Measurements from ENCODE around the gene C12orf43.

C12orf43 gene

GRCh38 chr12:121022713-121023112 is 6.4 kb upstream of the C12orf43 start:
- Histone ChIP-seq H3K4me1 (ENCODE audit: control insufficient read depth, insufficient read depth, low read length) (no peaks in the 10 kb centered on the region), H3K27me3 (ENCODE audit: control insufficient read depth, insufficient read depth, low read length) (no peaks in the 10 kb centered on the region), H3K27ac (ENCODE audit: low read depth, low read length) (no peak overlapping the region), H3K36me3 (ENCODE audit: control insufficient read depth, insufficient read depth, low read length) (no peaks in the 10 kb centered on the region), H3K9ac (ENCODE audit: low read length) (no peak overlapping the region), H3K4me3 (ENCODE audit: low read length) (no peak overlapping the region)

- no peak overlapping the region for H3K9ac ChIP-seq (ENCODE audit: low read length)
Measured at GRCh38 chr12:121021754-121022153, 5.5 kb upstream of the C12orf43 start.

GRCh38 chr12:121018860-121019617 is 2.8 kb upstream of the C12orf43 start:
- Histone ChIP-seq H3K4me1 (ENCODE audit: control insufficient read depth, insufficient read depth, low read length) (peaks cover 4% of the 10 kb centered on the region), H3K4me3 (ENCODE audit: low read length) (no peak overlapping the region), H3K27me3 (ENCODE audit: control insufficient read depth, insufficient read depth, low read length) (no peaks in the 10 kb centered on the region), H3K9ac (ENCODE audit: low read length) (no peak overlapping the region), H3K36me3 (ENCODE audit: control insufficient read depth, insufficient read depth, low read length) (no peaks in the 10 kb centered on the region), H3K27ac (ENCODE audit: low read depth, low read length) (no peak overlapping the region)

More at GRCh38 chr12:121021754-121022153, 5.5 kb upstream of the C12orf43 start:
- Histone ChIP-seq H3K4me1 (ENCODE audit: control insufficient read depth, insufficient read depth, low read length) (no peaks in the 10 kb centered on the region), H3K4me3 (ENCODE audit: low read length) (no peak overlapping the region), H3K27ac (ENCODE audit: low read depth, low read length) (no peak overlapping the region), H3K36me3 (ENCODE audit: control insufficient read depth, insufficient read depth, low read length) (no peaks in the 10 kb centered on the region), H3K27me3 (ENCODE audit: control insufficient read depth, insufficient read depth, low read length) (no peaks in the 10 kb centered on the region)

- no peak overlapping the region for H3K9ac ChIP-seq (ENCODE audit: low read length)
- peaks cover 4% of the 10 kb centered on the region for H3K4me1 ChIP-seq (ENCODE audit: control insufficient read depth, insufficient read depth, low read length)
- peaks cover 2% of the 10 kb centered on the region for H3K36me3 ChIP-seq (ENCODE audit: control insufficient read depth, insufficient read depth, low read length)
- H3K4me3 ChIP-seq (ENCODE audit: low read length) = no peak overlapping the region
- H3K27ac ChIP-seq (ENCODE audit: low read depth, low read length) = no peak overlapping the region
- no peaks in the 10 kb centered on the region for H3K27me3 ChIP-seq (ENCODE audit: control insufficient read depth, insufficient read depth, low read length)
Measured at GRCh38 chr12:121017966-121018491, 1.7 kb upstream of the C12orf43 start.

GRCh38 chr12:121013715-121014114 is 2.6 kb downstream of the C12orf43 start:
- Histone ChIP-seq H3K36me3 (ENCODE audit: control insufficient read depth, insufficient read depth, low read length) (peaks cover 14% of the 10 kb centered on the region), H3K27ac (ENCODE audit: low read depth, low read length) (no peak overlapping the region), H3K4me3 (ENCODE audit: low read length) (no peak overlapping the region), H3K9ac (ENCODE audit: low read length) (no peak overlapping the region), H3K4me1 (ENCODE audit: control insufficient read depth, insufficient read depth, low read length) (peaks cover 4% of the 10 kb centered on the region), H3K27me3 (ENCODE audit: control insufficient read depth, insufficient read depth, low read length) (no peaks in the 10 kb centered on the region)

GRCh38 chr12:121011820-121012219 is 4.5 kb downstream of the C12orf43 start:
- H3K36me3 ChIP-seq (ENCODE audit: control insufficient read depth, insufficient read depth, low read length) = peaks cover 16% of the 10 kb centered on the region
- H3K9ac ChIP-seq (ENCODE audit: low read length) = no peak overlapping the region

GRCh38 chr12:121010860-121011259 is 5.4 kb downstream of the C12orf43 start:
- Histone ChIP-seq H3K9ac (ENCODE audit: low read length) (no peak overlapping the region), H3K4me3 (ENCODE audit: low read length) (no peak overlapping the region), H3K4me1 (ENCODE audit: control insufficient read depth, insufficient read depth, low read length) (peaks cover 3% of the 10 kb centered on the region), H3K27ac (ENCODE audit: low read depth, low read length) (no peak overlapping the region), H3K36me3 (ENCODE audit: control insufficient read depth, insufficient read depth, low read length) (peaks cover 18% of the 10 kb centered on the region), H3K27me3 (ENCODE audit: control insufficient read depth, insufficient read depth, low read length) (no peaks in the 10 kb centered on the region)

More at GRCh38 chr12:121011820-121012219, 4.5 kb downstream of the C12orf43 start:
- Histone ChIP-seq H3K27me3 (ENCODE audit: control insufficient read depth, insufficient read depth, low read length) (no peaks in the 10 kb centered on the region), H3K4me1 (ENCODE audit: control insufficient read depth, insufficient read depth, low read length) (peaks cover 4% of the 10 kb centered on the region), H3K4me3 (ENCODE audit: low read length) (no peak overlapping the region), H3K27ac (ENCODE audit: low read depth, low read length) (no peak overlapping the region)

- no peaks in the 10 kb centered on the region for H3K4me1 ChIP-seq (ENCODE audit: control insufficient read depth, insufficient read depth, low read length)
Measured at GRCh38 chr12:121009741-121010140, 6.5 kb downstream of the C12orf43 start.

GRCh38 chr12:121008347-121009098 is 7.8 kb downstream of the C12orf43 start:
- H3K27me3 ChIP-seq (ENCODE audit: control insufficient read depth, insufficient read depth, low read length) = no peaks in the 10 kb centered on the region
- peaks cover 23% of the 10 kb centered on the region for H3K36me3 ChIP-seq (ENCODE audit: control insufficient read depth, insufficient read depth, low read length)
- no peaks in the 10 kb centered on the region for H3K4me1 ChIP-seq (ENCODE audit: control insufficient read depth, insufficient read depth, low read length)
- no peak overlapping the region for H3K9ac ChIP-seq (ENCODE audit: low read length)
- H3K27ac ChIP-seq (ENCODE audit: low read depth, low read length) = no peak overlapping the region
- H3K4me3 ChIP-seq (ENCODE audit: low read length) = no peak overlapping the region

More at GRCh38 chr12:121009741-121010140, 6.5 kb downstream of the C12orf43 start:
- H3K27ac ChIP-seq (ENCODE audit: low read depth, low read length) = no peak overlapping the region
- H3K9ac ChIP-seq (ENCODE audit: low read length) = no peak overlapping the region
- H3K4me3 ChIP-seq (ENCODE audit: low read length) = no peak overlapping the region
- H3K27me3 ChIP-seq (ENCODE audit: control insufficient read depth, insufficient read depth, low read length) = no peaks in the 10 kb centered on the region
- H3K36me3 ChIP-seq (ENCODE audit: control insufficient read depth, insufficient read depth, low read length) = peaks cover 18% of the 10 kb centered on the region

- Histone ChIP-seq H3K27me3 (ENCODE audit: control insufficient read depth, insufficient read depth, low read length) (no peaks in the 10 kb centered on the region), H3K9ac (ENCODE audit: low read length) (no peak overlapping the region), H3K36me3 (ENCODE audit: control insufficient read depth, insufficient read depth, low read length) (peaks cover 12% of the 10 kb centered on the region), H3K4me1 (ENCODE audit: control insufficient read depth, insufficient read depth, low read length) (no peaks in the 10 kb centered on the region), H3K4me3 (ENCODE audit: low read length) (no peak overlapping the region), H3K27ac (ENCODE audit: low read depth, low read length) (no peak overlapping the region)
Measured at GRCh38 chr12:121005346-121005815, 10.9 kb downstream of the C12orf43 start.

GRCh38 chr12:121004253-121004815 is 12.0 kb downstream of the C12orf43 start:
- Histone ChIP-seq H3K36me3 (ENCODE audit: control insufficient read depth, insufficient read depth, low read length) (peaks cover 9% of the 10 kb centered on the region), H3K27ac (ENCODE audit: low read depth, low read length) (no peak overlapping the region), H3K27me3 (ENCODE audit: control insufficient read depth, insufficient read depth, low read length) (no peaks in the 10 kb centered on the region), H3K4me3 (ENCODE audit: low read length) (no peak overlapping the region), H3K4me1 (ENCODE audit: control insufficient read depth, insufficient read depth, low read length) (no peaks in the 10 kb centered on the region), H3K9ac (ENCODE audit: low read length) (no peak overlapping the region)

GRCh38 chr12:121003650-121004049 is 12.6 kb downstream of the C12orf43 start:
- H3K9ac ChIP-seq (ENCODE audit: low read length) = no peak overlapping the region
- no peaks in the 10 kb centered on the region for H3K4me1 ChIP-seq (ENCODE audit: control insufficient read depth, insufficient read depth, low read length)
- peaks cover 9% of the 10 kb centered on the region for H3K36me3 ChIP-seq (ENCODE audit: control insufficient read depth, insufficient read depth, low read length)
- H3K27me3 ChIP-seq (ENCODE audit: control insufficient read depth, insufficient read depth, low read length) = no peaks in the 10 kb centered on the region
- no peak overlapping the region for H3K4me3 ChIP-seq (ENCODE audit: low read length)
- H3K27ac ChIP-seq (ENCODE audit: low read depth, low read length) = no peak overlapping the region
